MCF 10A (cell line): ENCODE results near the gene SUGCT. TPM values are rescaled to one million over a fixed set of nuclear protein-coding genes. Genes with fewer than 3 reads are reported as not detected.

ENCODE experiments used
- BruUV-seq: library from RNA; stranded (reverse); fragments of 400-500 nt; replicated peaks from 2 replicates; lab custom pipeline; 2021; lab: Mats Ljungman, UMichigan
- CTCF ChIA-PET: fragments of 300-600 bp; sonication (Branson Sonifier 250); formaldehyde crosslinking; extraction: SDS; loops from one replicate; lab custom pipeline; 2021; ENCODE audit warnings: antibody characterized with exemption, inconsistent platforms; lab: Yijun Ruan, JAX
- POLR2A ChIA-PET: fragments of 300-600, 350-650 bp; sonication (Branson Sonifier 250); formaldehyde crosslinking; extraction: SDS; loops from one replicate; lab custom pipeline; 2020; ENCODE audit warnings: antibody characterized with exemption, inconsistent platforms; lab: Yijun Ruan, JAX
- DNase-seq: peaks from one replicate; pipeline ENCODE4 v3.0.0-alpha.2; 2018; ENCODE audit not compliant: unreplicated experiment
- H3K27ac Mint-ChIP-seq: one replicate; pipeline ENCODE4 v1.8.0; 2022; ENCODE audit warnings: mild to moderate bottlenecking, low read depth, mixed read lengths; ENCODE audit not compliant: unreplicated experiment
- H3K27me3 Mint-ChIP-seq: one replicate; pipeline ENCODE4 v1.8.0; 2022; ENCODE audit warnings: mixed read lengths; ENCODE audit not compliant: insufficient read depth, unreplicated experiment
- H3K36me3 Mint-ChIP-seq: one replicate; pipeline ENCODE4 v1.8.0; 2022; ENCODE audit warnings: mild to moderate bottlenecking, moderate library complexity, mixed read lengths; ENCODE audit not compliant: insufficient read depth, unreplicated experiment
- H3K4me1 Mint-ChIP-seq: one replicate; pipeline ENCODE4 v1.8.0; 2022; ENCODE audit warnings: mixed read lengths; ENCODE audit not compliant: insufficient read depth, unreplicated experiment
- H3K4me3 Mint-ChIP-seq: one replicate; pipeline ENCODE4 v1.8.0; 2022; ENCODE audit warnings: mild to moderate bottlenecking, moderate library complexity, mixed read lengths; ENCODE audit not compliant: unreplicated experiment
- H3K9me3 Mint-ChIP-seq: one replicate; pipeline ENCODE4 v1.8.0; 2022; ENCODE audit warnings: mixed read lengths; ENCODE audit not compliant: unreplicated experiment
- CTCF ChIP-seq: fragments of 200-600 bp; IDR thresholded peaks from one replicate; pipeline ENCODE4 v1.8.0; 2022; ENCODE audit warnings: antibody characterized with exemption, mild to moderate bottlenecking; ENCODE audit not compliant: unreplicated experiment
- intact Hi-C: fragments of 100-400 bp; cut with micrococcal nuclease; formaldehyde crosslinking; loops from 2 replicates; pipeline ENCODE4 v1.14.1; 2022
- total RNA-seq: library from RNA; stranded (reverse); gene quantifications from 2 replicates; pipeline ENCODE4 v1.2.3, GENCODE V29; 2022

The SUGCT gene
- total RNA-seq, 1 experiment from 2014 or later = 25.4 TPM

- no peak overlapping the region for H3K27ac Mint-ChIP-seq
- CTCF ChIA-PET = no interaction called here
- peaks cover 7% of the 10 kb centered on the region for H3K4me1 Mint-ChIP-seq
- POLR2A ChIA-PET = no interaction called here
- BruUV-seq = no TSS peak
- no peaks in the 10 kb centered on the region for H3K36me3 Mint-ChIP-seq
- H3K4me3 Mint-ChIP-seq = no peak overlapping the region
- intact Hi-C loops = no loop called here
- DNase-seq = no peak
- H3K27me3 Mint-ChIP-seq = no peaks in the 10 kb centered on the region
- no peaks in the 10 kb centered on the region for H3K9me3 Mint-ChIP-seq
- no peak for TF ChIP-seq CTCF
These were observed 290.9 kb downstream of the SUGCT start for GRCh38 chr7:40425696-40426095.

GRCh38 chr7:40428421-40428820 is 293.6 kb downstream of the SUGCT start:
- no TSS peak for BruUV-seq
- no peak overlapping the region for H3K27ac Mint-ChIP-seq
- ChIA-PET CTCF (interaction anchor here (0.7 to 0.9 kb wide), 2 partner anchors 1268 to 1383 kb away, joined by 3 read pairs; no protein-coding TSS in a partner anchor), POLR2A (interaction anchor here (0.5 to 0.7 kb wide), 2 partner anchors 581 to 1151 kb away, joined by 3 read pairs; no protein-coding TSS in a partner anchor)
- peaks cover 7% of the 10 kb centered on the region for H3K4me1 Mint-ChIP-seq
- peaks cover 8% of the 10 kb centered on the region for H3K9me3 Mint-ChIP-seq
- H3K27me3 Mint-ChIP-seq = no peaks in the 10 kb centered on the region
- no peak for TF ChIP-seq CTCF
- intact Hi-C loops = no loop called here
- H3K4me3 Mint-ChIP-seq = no peak overlapping the region
- no peak for DNase-seq
- no peaks in the 10 kb centered on the region for H3K36me3 Mint-ChIP-seq

GRCh38 chr7:40429826-40430225 is 295.0 kb downstream of the SUGCT start:
- Mint-ChIP-seq H3K4me1 (peaks cover 7% of the 10 kb centered on the region), H3K4me3 (no peak overlapping the region), H3K36me3 (no peaks in the 10 kb centered on the region), H3K27ac (no peak overlapping the region), H3K27me3 (no peaks in the 10 kb centered on the region), H3K9me3 (peaks cover 8% of the 10 kb centered on the region)
- DNase-seq = no peak
- CTCF ChIA-PET = no interaction called here
- POLR2A ChIA-PET = no interaction called here
- TF ChIP-seq CTCF = no peak
- intact Hi-C loops = no loop called here
- BruUV-seq = no TSS peak

GRCh38 chr7:40432046-40432445 is 297.2 kb downstream of the SUGCT start:
- BruUV-seq = no TSS peak
- POLR2A ChIA-PET = no interaction called here
- H3K4me1 Mint-ChIP-seq = peaks cover 7% of the 10 kb centered on the region
- H3K27ac Mint-ChIP-seq = no peak overlapping the region
- DNase-seq = no peak
- intact Hi-C loops = no loop called here
- no peak for TF ChIP-seq CTCF
- H3K27me3 Mint-ChIP-seq = no peaks in the 10 kb centered on the region
- no peaks in the 10 kb centered on the region for H3K36me3 Mint-ChIP-seq
- H3K9me3 Mint-ChIP-seq = peaks cover 8% of the 10 kb centered on the region
- CTCF ChIA-PET = no interaction called here
- H3K4me3 Mint-ChIP-seq = no peak overlapping the region
